Kidney glomerular epithelial cell (primary cell): ENCODE measurements around the gene PRLH.

Experiments
- DNase-seq: peaks from one replicate; lab custom pipeline; 2025; lab: John Stamatoyannopoulos, UW

Gene PRLH

DNA sequence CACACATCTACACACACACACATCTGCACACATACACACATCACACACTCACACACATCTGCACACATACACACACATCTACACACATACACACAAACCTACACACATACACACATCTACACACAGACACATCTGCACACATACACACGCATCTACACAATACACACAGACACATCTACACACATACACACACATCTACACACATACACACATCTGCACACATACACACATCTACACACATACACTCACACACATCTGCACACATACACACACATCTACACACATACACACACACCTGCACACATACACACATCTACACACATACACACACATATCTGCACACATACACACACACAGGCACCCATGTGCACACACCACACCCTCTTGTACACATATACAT lies 400 bp upstream of the PRLH start:
- DNase-seq, result no peak

DNA sequence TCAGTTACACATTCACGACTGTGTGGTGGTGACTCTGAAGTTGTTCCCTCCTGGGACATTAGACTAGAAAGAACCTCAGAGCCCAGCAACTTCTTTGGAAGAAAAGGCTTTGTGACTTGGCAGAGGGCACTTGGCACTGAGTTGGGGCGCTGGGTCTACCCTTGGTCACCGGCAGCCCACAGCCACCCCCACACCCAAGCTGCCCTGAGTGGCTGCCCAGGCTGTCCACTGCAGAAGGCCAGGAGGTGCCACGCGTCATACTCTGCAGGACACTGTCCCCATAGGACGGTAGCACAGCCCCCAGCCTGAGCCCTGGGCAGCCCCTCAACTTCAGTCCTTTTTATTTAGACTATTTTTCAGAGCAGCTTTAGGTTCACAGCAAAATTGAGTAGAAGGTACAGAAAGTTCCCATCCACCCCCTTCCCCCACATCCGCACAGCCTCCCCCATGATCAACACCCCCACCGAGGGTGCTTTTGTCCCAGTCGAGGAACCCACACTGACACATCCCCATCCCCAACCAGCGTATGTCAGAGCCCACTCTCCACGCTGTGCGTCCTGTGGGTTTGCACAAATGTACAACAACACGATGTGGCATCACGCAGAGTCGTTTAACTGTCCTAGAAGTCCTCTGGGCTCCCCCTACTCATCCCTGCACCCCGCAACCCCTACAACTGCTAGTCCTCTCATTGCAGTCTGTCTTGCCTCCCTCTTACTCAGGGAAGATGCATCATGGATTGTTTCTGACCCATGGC lies 1.1 kb downstream of the PRLH start:
- DNase-seq, result no peak

DNA sequence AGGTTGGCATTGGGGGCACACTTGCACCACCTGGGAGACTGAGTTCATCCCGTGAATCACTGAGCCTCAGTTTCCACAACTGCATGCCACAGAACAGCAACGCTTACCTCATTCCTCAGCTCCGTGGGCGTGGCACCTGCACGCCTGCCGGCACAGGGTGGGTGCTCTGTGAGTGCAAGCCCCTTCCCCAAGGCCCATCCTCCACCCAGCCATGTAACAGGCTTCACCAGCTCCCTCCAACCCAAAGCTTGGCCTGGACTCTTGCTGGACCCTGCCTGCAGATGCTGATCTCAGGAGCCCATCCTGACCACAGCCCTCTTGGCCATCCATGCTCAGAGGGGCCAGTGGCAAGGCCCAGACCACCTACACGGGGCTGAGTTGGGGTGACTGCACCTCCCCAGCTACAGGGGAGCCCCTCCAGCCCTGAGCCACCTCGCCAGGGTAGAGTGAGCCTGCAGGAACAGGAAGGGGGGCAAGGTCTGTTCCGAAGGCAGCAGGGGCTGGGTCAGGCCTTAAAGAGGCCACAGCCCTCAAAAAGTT lies 1.8 kb downstream of the PRLH start:
- DNase-seq, result no peak

GRCh38 chr2:237569041-237569440 lies 2.7 kb downstream of the PRLH start:
- DNase-seq, result no peak

- no peak for DNase-seq
These were observed 3.5 kb downstream of the PRLH start for GRCh38 chr2:237569896-237570295.

GRCh38 chr2:237570776-237571335 lies 4.5 kb downstream of the PRLH start:
- no peak for DNase-seq

- no peak for DNase-seq
These were observed 5.2 kb downstream of the PRLH start for GRCh38 chr2:237571551-237571950.

DNA sequence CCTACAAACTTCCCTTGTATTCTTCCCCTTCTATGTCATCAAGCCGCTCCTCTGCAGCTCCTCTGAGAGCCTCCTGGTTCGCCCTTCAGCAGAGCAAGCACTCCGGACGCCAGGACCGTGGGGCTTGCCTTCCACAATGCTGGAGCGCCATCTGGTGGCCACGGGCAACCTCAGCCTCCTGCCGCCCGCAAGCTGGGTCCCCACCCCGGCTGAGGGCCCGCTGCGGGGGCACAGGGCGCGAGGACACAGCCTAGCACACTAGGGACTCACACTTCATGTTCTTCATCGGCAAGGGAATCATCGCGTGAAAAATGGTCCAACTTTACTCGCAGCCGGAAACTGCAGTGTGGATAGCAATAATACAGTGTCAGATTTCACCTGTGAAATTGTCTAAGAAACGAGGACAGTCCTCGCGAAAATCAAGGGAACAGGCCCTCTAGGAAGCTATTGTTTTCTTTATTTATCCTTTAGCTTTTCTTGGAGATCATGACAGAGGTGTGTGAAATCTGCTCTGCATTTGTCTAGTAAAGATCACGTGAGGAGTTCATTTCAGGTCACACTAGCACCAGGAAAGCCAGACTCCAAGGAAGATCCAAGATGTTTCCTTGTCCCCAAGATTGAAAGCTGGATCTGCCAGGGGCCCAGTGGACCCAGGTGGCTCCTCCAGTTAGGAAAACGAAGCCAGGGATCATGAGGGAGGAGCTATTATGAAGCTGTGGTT lies 5.8 kb downstream of the PRLH start:
- DNase-seq, result peak; percentile 70

DNA sequence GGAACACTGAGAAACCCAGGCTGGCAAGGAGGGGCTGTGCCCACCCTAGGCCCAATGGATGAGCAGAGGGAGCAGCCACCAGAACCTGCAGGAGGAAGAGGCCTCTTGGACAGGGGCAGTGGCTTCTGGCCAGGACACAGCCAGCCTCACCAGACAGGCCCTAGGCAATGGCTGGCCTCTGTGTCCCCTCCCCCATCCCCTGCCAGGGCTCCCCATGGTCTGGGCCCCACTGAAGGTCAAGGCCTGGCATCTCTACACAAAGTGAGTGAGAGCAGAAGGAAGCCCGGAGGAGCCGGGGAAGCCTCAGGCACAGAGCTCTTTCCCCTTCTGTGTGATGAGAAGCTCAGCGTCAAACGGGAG lies 6.3 kb downstream of the PRLH start:
- DNase-seq, result no peak

DNA sequence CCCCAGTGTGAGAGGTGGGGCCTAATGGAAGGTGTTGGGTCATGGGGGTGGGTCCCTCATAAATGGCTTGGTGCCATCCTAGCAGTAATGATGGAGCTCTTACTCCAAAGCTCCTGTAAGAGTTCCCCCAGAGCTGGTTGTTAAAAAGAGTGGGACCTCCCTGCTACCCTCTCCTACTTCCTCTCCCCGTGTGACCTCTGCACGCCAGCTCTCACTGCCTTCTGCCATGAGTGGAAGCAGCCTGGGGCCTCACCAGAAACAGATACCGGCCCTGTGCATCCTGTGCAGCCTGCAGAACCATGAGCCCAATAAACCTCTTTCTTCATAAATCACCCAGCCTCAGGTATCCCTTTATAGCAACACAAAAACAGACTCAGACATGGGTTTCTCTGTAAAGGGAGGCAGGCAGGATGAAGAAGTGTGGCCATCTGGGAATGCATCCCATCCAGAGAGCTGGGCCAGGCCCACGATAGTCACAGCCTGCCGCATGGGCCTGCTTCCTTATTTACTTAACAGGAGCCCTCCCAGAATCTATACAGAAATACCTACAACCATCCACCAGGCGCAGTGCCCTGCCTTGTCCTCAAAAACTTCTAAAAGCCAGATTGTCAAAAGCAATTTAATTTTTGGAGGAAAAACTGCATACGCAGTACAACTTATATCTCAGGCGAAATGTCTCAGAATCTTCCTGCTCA lies 7.5 kb downstream of the PRLH start:
- no peak for DNase-seq

DNA sequence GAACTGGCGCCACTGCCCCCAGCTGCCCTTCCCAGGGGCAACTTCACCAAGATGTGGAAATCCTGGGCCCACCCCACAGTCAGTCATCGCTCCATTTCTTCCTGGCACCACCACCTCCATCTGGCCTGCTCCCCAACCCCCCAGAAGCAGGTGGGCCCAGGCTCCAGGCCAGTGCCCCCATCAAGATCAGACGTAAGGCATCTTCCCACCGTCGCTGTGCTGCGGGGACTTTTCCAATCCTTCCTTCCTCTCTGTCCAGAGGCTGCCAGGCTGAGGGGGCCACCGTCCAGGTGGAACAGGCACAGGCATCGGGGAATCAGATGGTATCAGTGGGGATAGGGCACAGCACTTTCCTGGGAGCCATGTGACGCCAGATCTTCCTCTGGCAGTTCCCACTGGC lies 8.1 kb downstream of the PRLH start:
- DNase-seq, result no peak

- peak; percentile 17 for DNase-seq
These were observed 8.8 kb downstream of the PRLH start for GRCh38 chr2:237574894-237575868.

- DNase-seq, result no peak
These were observed 9.8 kb downstream of the PRLH start for GRCh38 chr2:237575869-237576862.

DNA sequence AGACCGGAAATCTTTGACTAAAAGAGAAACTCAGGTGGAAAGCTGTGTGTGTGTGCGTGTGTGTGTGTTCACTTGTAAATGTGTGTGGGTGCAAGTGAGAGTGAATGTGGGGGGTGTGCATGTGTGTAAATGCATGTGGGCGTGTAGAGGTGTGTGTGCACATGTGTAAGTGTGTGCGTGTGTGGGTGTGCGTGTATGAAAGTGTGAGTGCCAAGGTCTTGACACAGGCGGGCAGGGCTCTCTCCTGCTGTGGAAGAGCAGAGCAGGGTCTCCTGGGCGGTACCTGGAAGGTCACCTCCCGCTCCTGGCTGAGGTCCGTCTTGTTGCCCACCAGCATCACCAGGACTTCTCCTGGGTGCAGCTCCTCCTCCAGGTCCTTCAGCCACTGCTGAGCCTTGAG lies 10.6 kb downstream of the PRLH start:
- DNase-seq, result no peak

- DNase-seq, result no peak
These were observed 11.1 kb downstream of the PRLH start for GRCh38 chr2:237577458-237577857.

- DNase-seq, result no peak
These were observed 11.8 kb downstream of the PRLH start for GRCh38 chr2:237577956-237578870.

- no peak for DNase-seq
These were observed 15.0 kb downstream of the PRLH start for GRCh38 chr2:237581326-237581725.

DNA sequence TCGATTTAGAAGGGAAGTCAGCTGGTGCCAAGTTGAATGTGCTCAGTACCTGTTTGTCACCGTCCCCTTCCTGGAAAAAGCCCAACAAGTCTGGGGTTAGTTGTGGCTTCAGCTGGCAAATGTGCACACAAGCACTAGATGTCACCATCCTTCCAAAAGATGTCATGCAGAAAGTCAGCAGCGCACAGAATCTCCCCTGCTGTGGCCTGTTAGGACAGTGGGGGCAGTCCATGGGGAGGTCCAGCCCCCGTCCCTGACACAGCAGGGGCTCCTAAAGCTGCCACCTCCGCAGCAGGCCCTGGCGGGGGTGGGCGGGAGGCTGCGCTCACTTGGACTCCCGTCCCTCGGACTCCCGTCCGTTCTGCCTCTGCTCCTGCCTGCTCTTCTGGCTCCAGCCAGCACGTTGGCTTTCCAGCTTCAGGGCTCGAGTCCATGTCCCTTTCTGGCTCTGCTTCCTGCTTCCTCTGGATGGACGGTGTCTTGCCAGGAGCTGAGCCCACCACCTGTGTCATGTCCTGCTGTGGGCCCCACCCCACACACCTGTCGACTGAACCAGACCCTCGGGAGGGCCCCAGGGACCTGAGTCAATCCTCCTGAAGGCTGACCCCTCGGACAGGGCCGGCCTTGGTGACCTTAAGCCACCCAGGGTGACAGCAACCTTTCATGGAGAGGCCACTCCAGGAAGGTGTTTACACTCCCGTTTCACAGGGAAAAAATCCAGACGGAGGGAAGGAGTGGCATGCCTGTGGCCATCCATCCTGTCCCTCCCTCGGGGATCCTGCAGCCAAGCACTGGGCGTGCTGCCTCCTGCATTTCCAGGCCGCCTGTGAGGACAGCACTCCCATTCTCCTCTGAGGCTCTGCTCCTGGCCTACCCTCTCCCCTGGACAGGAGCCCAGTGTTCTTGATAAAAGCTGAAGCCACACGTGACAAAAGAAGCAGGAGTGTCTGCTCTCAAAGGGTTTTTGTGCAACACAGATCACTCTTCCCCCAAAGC lies 15.7 kb downstream of the PRLH start:
- DNase-seq, result peak; percentile 46
